Measurements from ENCODE around the gene IVNS1ABP.
"Not testable (repeated sequence)": the region's sequence is repeated elsewhere in the genome, so short reads cannot be mapped to it uniquely, and the experiment has no call there.

Gene IVNS1ABP

GRCh38 chr1:185251928-185252327 is 65.1 kb downstream of the IVNS1ABP start:
- DNase-seq: not testable (repeated sequence)

DNA sequence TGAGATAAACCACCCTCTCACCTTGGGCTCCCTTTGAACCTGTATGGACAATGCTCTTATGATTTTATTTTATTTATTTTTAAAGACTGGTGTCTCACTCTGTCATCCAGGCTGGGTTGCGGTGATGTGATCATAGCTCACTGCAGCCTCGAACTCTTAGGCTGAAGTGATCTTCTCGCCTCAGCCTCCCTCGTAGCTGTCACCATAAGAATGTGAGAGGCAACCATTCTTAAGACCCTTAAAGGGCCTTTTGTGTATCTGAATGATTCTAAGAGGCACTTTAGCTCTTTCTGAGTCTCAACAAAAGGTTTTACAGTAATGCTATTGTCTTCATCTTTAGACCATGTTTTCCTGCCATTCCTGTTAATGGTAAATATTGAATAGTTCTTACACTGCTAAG is 67.0 kb downstream of the IVNS1ABP start:
- no peak for DNase-seq

DNA sequence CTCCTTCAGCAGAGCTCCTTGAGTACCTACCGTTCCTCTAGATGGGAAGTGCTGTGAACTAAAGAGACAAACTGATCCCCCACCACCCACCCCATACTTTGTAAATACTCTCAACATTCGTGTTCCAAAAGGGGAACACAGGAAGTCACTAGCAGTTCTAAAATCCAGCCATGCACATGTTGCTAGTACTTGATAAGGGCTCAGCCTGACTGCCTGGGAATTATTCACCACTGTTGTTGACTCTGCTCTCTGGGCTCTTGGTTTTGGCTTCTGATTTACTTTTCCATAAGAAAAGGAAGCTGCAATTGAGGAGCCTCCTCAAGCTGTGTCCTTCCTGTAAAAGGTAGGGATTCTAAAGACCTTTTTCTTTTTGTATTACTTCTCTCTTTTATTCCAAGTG is 67.5 kb downstream of the IVNS1ABP start:
- DNase-seq: no peak
